Naive thymus-derived CD4-positive, alpha-beta T cell (primary cell): ENCODE results near the gene MRGPRX4. TPM values are rescaled to one million over a fixed set of nuclear protein-coding genes. Genes with fewer than 3 reads are reported as not detected.
A peak's percentile ranks its signal among the peaks of the same experiment; 100 is the strongest.

Experiments
- ATAC-seq: fragments of 150-1000 bp; cut with Tn5 transposase; 2 replicates; pipeline ENCODE4 v1.10.0; 2021; ENCODE audit warnings: mild to moderate bottlenecking, moderate library complexity
- CTCF ChIA-PET: fragments of 350-600 bp; sonication (Branson Sonifier 250); formaldehyde crosslinking; loops from one replicate; lab custom pipeline; 2021; ENCODE audit warnings: antibody characterized with exemption; lab: Charles Lee
- POLR2A ChIA-PET: fragments of 350-600 bp; sonication (Branson Sonifier 250); formaldehyde crosslinking; loops from one replicate; lab custom pipeline; 2021; ENCODE audit warnings: antibody characterized with exemption, inconsistent platforms; lab: Charles Lee
- DNase-seq, 9 donors: peaks; one replicate each; pipeline versions ENCODE4 v3.0.0 to v3.0.0-alpha.2; 2020 to 2022; ENCODE audit warnings: mixed read lengths in 1 of 9
- H3K27ac ChIP-seq: one replicate; pipeline ENCODE4 v1.7.0; 2013; ENCODE audit warnings: mild to moderate bottlenecking, low read depth, low read length, moderate library complexity
- H3K27me3 ChIP-seq, 2 donors: one replicate each; pipeline ENCODE4 v1.7.0; 2013; ENCODE audit warnings: low read length in 2 of 2, mild to moderate bottlenecking in 2 of 2, moderate library complexity in 2 of 2; ENCODE audit not compliant: control insufficient read depth in 2 of 2, insufficient read depth in 2 of 2
- H3K36me3 ChIP-seq, 3 experiments: 1 replicate in 2 of 3; 2 replicates in 1 of 3; pipeline ENCODE4 v1.7.0; 2013; ENCODE audit warnings: low read length in 3 of 3, mild to moderate bottlenecking in 3 of 3, moderate library complexity in 1 of 3; ENCODE audit not compliant: insufficient read depth in 3 of 3, control insufficient read depth in 2 of 3
- H3K4me1 ChIP-seq, 2 donors: one replicate each; pipeline ENCODE4 v1.7.0; 2013; ENCODE audit warnings: low read length in 2 of 2, mild to moderate bottlenecking in 2 of 2, moderate library complexity in 1 of 2; ENCODE audit not compliant: control insufficient read depth in 2 of 2, insufficient read depth in 2 of 2
- H3K4me3 ChIP-seq: 2 replicates; pipeline ENCODE4 v1.7.0; 2013; ENCODE audit warnings: mild to moderate bottlenecking, low read length
- H3K9me3 ChIP-seq, 3 experiments: 1 replicate in 2 of 3; 2 replicates in 1 of 3; pipeline ENCODE4 v1.7.0; 2013; ENCODE audit warnings: low read length in 3 of 3; ENCODE audit not compliant: control insufficient read depth in 2 of 3
- H3K27ac Mint-ChIP-seq, 9 donors: one replicate each; pipeline ENCODE4 v1.8.0; 2020 to 2022; ENCODE audit warnings: mixed read lengths in 9 of 9, mild to moderate bottlenecking in 8 of 9, moderate library complexity in 5 of 9, inconsistent platforms in 2 of 9
- H3K27me3 Mint-ChIP-seq, 5 donors: one replicate each; pipeline ENCODE4 v1.8.0; 2021 to 2022; ENCODE audit warnings: mixed read lengths in 5 of 5, mild to moderate bottlenecking in 1 of 5
- H3K36me3 Mint-ChIP-seq, 5 donors: one replicate each; pipeline ENCODE4 v1.8.0; 2020 to 2022; ENCODE audit warnings: mixed read lengths in 5 of 5, mild to moderate bottlenecking in 3 of 5, inconsistent platforms in 1 of 5
- H3K4me1 Mint-ChIP-seq, 7 donors: one replicate each; pipeline ENCODE4 v1.8.0; 2020 to 2022; ENCODE audit warnings: mixed read lengths in 7 of 7, mild to moderate bottlenecking in 3 of 7, inconsistent platforms in 1 of 7
- H3K4me3 Mint-ChIP-seq, 10 donors: one replicate each; pipeline ENCODE4 v1.8.0; 2020 to 2022; ENCODE audit warnings: mild to moderate bottlenecking in 10 of 10, mixed read lengths in 10 of 10, moderate library complexity in 6 of 10, inconsistent platforms in 2 of 10
- H3K9me3 Mint-ChIP-seq, 11 donors: one replicate each; pipeline ENCODE4 v1.8.0; 2020 to 2022; ENCODE audit warnings: mixed read lengths in 11 of 11, mild to moderate bottlenecking in 4 of 11, inconsistent platforms in 1 of 11, moderate library complexity in 1 of 11
- intact Hi-C, 2 donors: fragments of 100-400 bp; cut with micrococcal nuclease; formaldehyde crosslinking; loops; one replicate each; pipeline ENCODE4 v1.15.1; 2023
- polyA plus RNA-seq, 2 donors: library from polyadenylated mRNA; unstranded; fragments of 300-500 nt; fragmentation: Illumina TruSeq; gene quantifications; one replicate each; pipeline ENCODE4 v1.2.3, GENCODE V29; 2021
- total RNA-seq, 6 experiments: library from RNA in 5 of 6; stranded (reverse) in 5 of 6; gene quantifications; 1 replicate in 5 of 6; 2 replicates in 1 of 6; pipeline ENCODE4 v1.2.3 and lab custom pipeline; 2021 to 2026

Gene MRGPRX4
- total and polyA plus RNA-seq, 7 experiments from 2014 or later = not detected

- Mint-ChIP-seq H3K9me3 (peaks cover 0 to 7% (median 0%) of the 10 kb centered on the region in 11 donors), H3K27me3 (peaks cover 55 to 73% (median 61%) of the 10 kb centered on the region in 5 donors), H3K27ac (no peak overlapping the region), H3K4me3 (no peak overlapping the region), H3K4me1 (no peaks in the 10 kb centered on the region), H3K36me3 (no peaks in the 10 kb centered on the region)
- ChIA-PET CTCF (no interaction called here), POLR2A (no interaction called here)
- Histone ChIP-seq H3K27ac (no peak overlapping the region), H3K9me3 (no peaks in the 10 kb centered on the region), H3K4me1 (no peaks in the 10 kb centered on the region), H3K27me3 (no peaks in the 10 kb centered on the region), H3K4me3 (no peak overlapping the region), H3K36me3 (no peaks in the 10 kb centered on the region)
- intact Hi-C loops = no loop called here
- no peak for ATAC-seq
- no peak for DNase-seq
Observed at GRCh38 chr11:18204220-18204619, 31.6 kb downstream of the MRGPRX4 start.

- H3K4me1 Mint-ChIP-seq = no peaks in the 10 kb centered on the region
- no peaks in the 10 kb centered on the region for H3K36me3 Mint-ChIP-seq
- DNase-seq (no peak), ATAC-seq (no peak)
- no peaks in the 10 kb centered on the region for H3K4me1 ChIP-seq
- intact Hi-C loops = no loop called here
- H3K4me3 Mint-ChIP-seq = no peak overlapping the region
- H3K9me3 Mint-ChIP-seq = peaks cover 0 to 7% (median 0%) of the 10 kb centered on the region in 11 donors
- no peak overlapping the region for H3K27ac Mint-ChIP-seq
- H3K27ac ChIP-seq = no peak overlapping the region
- CTCF ChIA-PET = no interaction called here
- H3K9me3 ChIP-seq = no peaks in the 10 kb centered on the region
- peaks cover 59 to 68% (median 63%) of the 10 kb centered on the region in 5 donors for H3K27me3 Mint-ChIP-seq
- POLR2A ChIA-PET = no interaction called here
- no peaks in the 10 kb centered on the region for H3K36me3 ChIP-seq
- no peak overlapping the region for H3K4me3 ChIP-seq
- no peaks in the 10 kb centered on the region for H3K27me3 ChIP-seq
Observed at GRCh38 chr11:18204771-18205170, 32.1 kb downstream of the MRGPRX4 start.

GRCh38 chr11:18209058-18209457 is 36.4 kb downstream of the MRGPRX4 start:
- Mint-ChIP-seq H3K9me3 (no peaks in the 10 kb centered on the region), H3K27me3 (peaks cover 46 to 71% (median 55%) of the 10 kb centered on the region in 5 donors), H3K27ac (no peak overlapping the region), H3K4me1 (no peaks in the 10 kb centered on the region), H3K4me3 (no peak overlapping the region), H3K36me3 (no peaks in the 10 kb centered on the region)
- no peaks in the 10 kb centered on the region for H3K36me3 ChIP-seq
- intact Hi-C loops = no loop called here
- ATAC-seq (no peak), DNase-seq (no peak)
- ChIA-PET POLR2A (no interaction called here), CTCF (no interaction called here)
- no peak overlapping the region for H3K4me3 ChIP-seq
- no peaks in the 10 kb centered on the region for H3K9me3 ChIP-seq
- no peaks in the 10 kb centered on the region for H3K4me1 ChIP-seq
- H3K27me3 ChIP-seq = no peaks in the 10 kb centered on the region
- no peak overlapping the region for H3K27ac ChIP-seq

- DNase-seq (no peak), ATAC-seq (no peak)
- ChIA-PET CTCF (no interaction called here), POLR2A (no interaction called here)
- peaks cover 0 to 34% (median 14%) of the 10 kb centered on the region in 5 donors for H3K27me3 Mint-ChIP-seq
- Histone ChIP-seq H3K4me1 (no peaks in the 10 kb centered on the region), H3K27me3 (no peaks in the 10 kb centered on the region), H3K36me3 (no peaks in the 10 kb centered on the region), H3K9me3 (no peaks in the 10 kb centered on the region), H3K27ac (no peak overlapping the region), H3K4me3 (no peak overlapping the region)
- H3K4me3 Mint-ChIP-seq = no peak overlapping the region
- no peak overlapping the region for H3K27ac Mint-ChIP-seq
- no peaks in the 10 kb centered on the region for H3K4me1 Mint-ChIP-seq
- H3K9me3 Mint-ChIP-seq = peaks cover 0 to 10% (median 0%) of the 10 kb centered on the region in 11 donors
- intact Hi-C loops = no loop called here
- no peaks in the 10 kb centered on the region for H3K36me3 Mint-ChIP-seq
Observed at GRCh38 chr11:18221274-18221876, 48.7 kb downstream of the MRGPRX4 start.

- intact Hi-C loops = no loop called here
- POLR2A ChIA-PET = no interaction called here
Observed at GRCh38 chr11:18222814-18223421, 50.3 kb downstream of the MRGPRX4 start.

More at GRCh38 chr11:18222814-18223421, 50.3 kb downstream of the MRGPRX4 start:
- Histone ChIP-seq H3K36me3 (no peaks in the 10 kb centered on the region), H3K4me3 (no peak overlapping the region), H3K27me3 (no peaks in the 10 kb centered on the region), H3K4me1 (no peaks in the 10 kb centered on the region), H3K9me3 (no peaks in the 10 kb centered on the region), H3K27ac (no peak overlapping the region)
- CTCF ChIA-PET = no interaction called here
- Mint-ChIP-seq H3K27me3 (peaks cover 4 to 30% (median 12%) of the 10 kb centered on the region in 5 donors), H3K4me3 (no peak overlapping the region), H3K9me3 (peaks cover 0 to 5% (median 0%) of the 10 kb centered on the region in 11 donors), H3K27ac (peak overlapping the region in 1 of 9 donors; percentile 65), H3K36me3 (no peaks in the 10 kb centered on the region), H3K4me1 (no peaks in the 10 kb centered on the region)
- ATAC-seq (no peak), DNase-seq (no peak)

Other genes with a start within 250 kb of the MRGPRX4 start
- 10 to 100 TPM; 35.0 to 57.7 (median 52.9) TPM for gene SERGEF, start 159.8 kb upstream of the MRGPRX4 start, total RNA-seq
- 10 to 100 TPM; 77.0 to 93.5 TPM for gene SERGEF, start 159.8 kb upstream of the MRGPRX4 start, polyA plus RNA-seq
- 1 to 10 TPM in 2 of 5 experiments, under 1 TPM in 3; 0.41 to 2.7 (median 0.92) TPM for gene TPH1, start 126.6 kb upstream of the MRGPRX4 start, total RNA-seq
- gene TPH1, start 126.6 kb upstream of the MRGPRX4 start, polyA plus RNA-seq = under 1 TPM in 1 of 2 donors, not detected in 1; 0.06 TPM
- gene SAAL1, start 66.8 kb upstream of the MRGPRX4 start, total RNA-seq = 10 to 100 TPM; 16.0 to 25.3 (median 19.3) TPM
- gene SAAL1, start 66.8 kb upstream of the MRGPRX4 start, polyA plus RNA-seq = 10 to 100 TPM; 14.6 to 15.2 TPM
- not detected for gene MRGPRX3, start 40.3 kb upstream of the MRGPRX4 start, total RNA-seq
- gene MRGPRX3, start 40.3 kb upstream of the MRGPRX4 start, polyA plus RNA-seq = not detected
- gene SAA4, start 64.0 kb downstream of the MRGPRX4 start, total RNA-seq = under 1 TPM in 1 of 5 experiments, not detected in 4; 0.31 TPM
- gene SAA4, start 64.0 kb downstream of the MRGPRX4 start, polyA plus RNA-seq = not detected
- not detected for gene SAA2, start 75.8 kb downstream of the MRGPRX4 start, total RNA-seq
- gene SAA2, start 75.8 kb downstream of the MRGPRX4 start, polyA plus RNA-seq = not detected
- not detected for gene SAA1, start 93.4 kb downstream of the MRGPRX4 start, total RNA-seq
- gene SAA1, start 93.4 kb downstream of the MRGPRX4 start, polyA plus RNA-seq = not detected
- gene HPS5, start 149.3 kb downstream of the MRGPRX4 start, total RNA-seq = 10 to 100 TPM; 13.0 to 22.3 (median 16.6) TPM
- gene HPS5, start 149.3 kb downstream of the MRGPRX4 start, polyA plus RNA-seq = 10 to 100 TPM; 13.2 to 15.6 TPM
- 10 to 100 TPM; 26.3 to 63.2 (median 59.0) TPM for gene GTF2H1, start 149.7 kb downstream of the MRGPRX4 start, total RNA-seq
- gene GTF2H1, start 149.7 kb downstream of the MRGPRX4 start, polyA plus RNA-seq = 10 to 100 TPM; 39.3 to 43.2 TPM
- gene LDHA, start 221.7 kb downstream of the MRGPRX4 start, total RNA-seq = 1,000 to 10,000 TPM in 1 of 5 experiments, 100 to 1,000 TPM in 2, 10 to 100 TPM in 2; 89.5 to 1,229 (median 211) TPM
- 100 to 1,000 TPM; 321 to 353 TPM for gene LDHA, start 221.7 kb downstream of the MRGPRX4 start, polyA plus RNA-seq
- gene LDHC, start 239.5 kb downstream of the MRGPRX4 start, total RNA-seq = not detected
- 1 to 10 TPM in 1 of 2 donors, not detected in 1; 3.6 TPM for gene LDHC, start 239.5 kb downstream of the MRGPRX4 start, polyA plus RNA-seq